Breast epithelium (tissue), 4 donors: ENCODE measurements around the gene NLGN2. TPM values are rescaled to one million over a fixed set of nuclear protein-coding genes. Genes with fewer than 3 reads are reported as not detected.
A peak's percentile ranks its signal among the peaks of the same experiment; 100 is the strongest.

Experiments
- DNase-seq, 2 donors: peaks; one replicate each; pipeline ENCODE4 v3.0.0-alpha.2; 2019; ENCODE audit warnings: low spot score in 2 of 2
- H3K27ac ChIP-seq, 2 donors: fragments of 200-600 bp; sonication (generic) in 1 of 2; one replicate each; pipeline ENCODE4 v1.5.1; 2016 to 2019; ENCODE audit warnings: mild to moderate bottlenecking in 1 of 2
- H3K27me3 ChIP-seq, 2 donors: fragments of 200-600 bp; sonication (generic) in 1 of 2; one replicate each; pipeline versions ENCODE4 v1.5.1 to v1.6.0; 2017 to 2019; ENCODE audit warnings: control low read depth in 1 of 2, mild to moderate bottlenecking in 1 of 2
- H3K36me3 ChIP-seq: fragments of 200-600 bp; one replicate; pipeline ENCODE4 v1.5.1; 2019
- H3K4me1 ChIP-seq, 2 donors: fragments of 200-600 bp; sonication (generic); one replicate each; pipeline ENCODE4 v1.5.1; 2016 to 2019; ENCODE audit warnings: control low read depth in 1 of 2
- H3K4me3 ChIP-seq, 3 donors: fragments of 200-600 bp; sonication (generic); 1 replicate in 2 of 3; 2 replicates in 1 of 3; pipeline ENCODE4 v1.5.1; 2016 to 2019; ENCODE audit warnings: mild to moderate bottlenecking in 3 of 3, moderate library complexity in 2 of 3
- H3K9me3 ChIP-seq, 2 donors: fragments of 200-600 bp; sonication (generic) in 1 of 2; one replicate each; pipeline ENCODE4 v1.5.1; 2016 to 2019; ENCODE audit warnings: control low read depth in 1 of 2
- CTCF ChIP-seq, 3 donors: fragments of 450-650 bp; IDR thresholded peaks; one replicate each; pipeline ENCODE4 v1.5.1; 2016 to 2017; ENCODE audit warnings: antibody characterized with exemption in 3 of 3, mild to moderate bottlenecking in 3 of 3, moderate library complexity in 3 of 3
- POLR2A ChIP-seq: fragments of 450-650 bp; IDR thresholded peaks from one replicate; pipeline ENCODE4 v1.6.1; 2016; ENCODE audit warnings: antibody characterized with exemption, mild to moderate bottlenecking, moderate library complexity
- POLR2AphosphoS5 ChIP-seq, 3 donors: sonication (generic); formaldehyde crosslinking; IDR thresholded peaks; one replicate each; pipeline ENCODE4 v1.6.1; 2017; ENCODE audit warnings: antibody characterized with exemption in 3 of 3
- intact Hi-C: fragments of 100-400 bp; cut with DNase I; formaldehyde crosslinking; loops from one replicate; pipeline ENCODE4 v1.15.1; 2023; ENCODE audit warnings: low total_unique reads
- total RNA-seq, 3 donors: library from RNA; depleted of rRNA; stranded (reverse); fragments of >200 nt; gene quantifications; one replicate each; pipeline ENCODE4 v1.1.0, GENCODE V29; 2016

The NLGN2 gene
- total RNA-seq, 3 donors from 2014 or later, result 6.7 to 13.1 (median 8.3) TPM

- Histone ChIP-seq H3K27me3 (no peaks in the 10 kb centered on the region), H3K9me3 (no peaks in the 10 kb centered on the region), H3K36me3 (no peaks in the 10 kb centered on the region), H3K27ac (peak overlapping the region; percentile 70 to 73), H3K4me3 (no peak overlapping the region), H3K4me1 (no peaks in the 10 kb centered on the region)
- TF ChIP-seq POLR2A (no peak), POLR2AphosphoS5 (IDR thresholded peaks at IDR 0.05) (no peak), CTCF (IDR thresholded peaks at IDR 0.05) (no peak)
- peak in 1 of 2 donors; percentile 62 for DNase-seq
- intact Hi-C loops, result no loop called here
Observed at GRCh38 chr17:7464081-7464480, 56.4 kb downstream of the NLGN2 start.

GRCh38 chr17:7465597-7466275, 58.1 kb downstream of the NLGN2 start:
- Histone ChIP-seq H3K36me3 (no peaks in the 10 kb centered on the region), H3K9me3 (no peaks in the 10 kb centered on the region), H3K27ac (peak overlapping the region; percentile 67 to 89), H3K27me3 (no peaks in the 10 kb centered on the region), H3K4me3 (peak overlapping the region in 1 of 3 donors; percentile 20), H3K4me1 (no peaks in the 10 kb centered on the region)
- TF ChIP-seq POLR2AphosphoS5 (IDR thresholded peaks at IDR 0.05), result no peak
- no peak for TF ChIP-seq CTCF (IDR thresholded peaks at IDR 0.05)
- TF ChIP-seq POLR2A, result no peak
- intact Hi-C loops, result no loop called here
- no peak for DNase-seq

- TF ChIP-seq POLR2AphosphoS5 (IDR thresholded peaks at IDR 0.05) (no peak), CTCF (IDR thresholded peaks at IDR 0.05) (no peak), POLR2A (no peak)
- Histone ChIP-seq H3K4me1 (no peaks in the 10 kb centered on the region), H3K27ac (peak overlapping the region; percentile 67 to 89), H3K36me3 (no peaks in the 10 kb centered on the region), H3K4me3 (peak overlapping the region in 1 of 3 donors; percentile 20), H3K9me3 (no peaks in the 10 kb centered on the region), H3K27me3 (no peaks in the 10 kb centered on the region)
- DNase-seq, result no peak
- intact Hi-C loops, result no loop called here
Observed at GRCh38 chr17:7466318-7466638, 58.6 kb downstream of the NLGN2 start.

GRCh38 chr17:7466639-7467341, 59.1 kb downstream of the NLGN2 start:
- peak overlapping the region; percentile 67 to 89 for H3K27ac ChIP-seq
- TF ChIP-seq POLR2AphosphoS5 (IDR thresholded peaks at IDR 0.05), result peak in 2 of 3 donors; percentile 34 to 42
- TF ChIP-seq POLR2A, result no peak

GRCh38 chr17:7467498-7467897, 59.9 kb downstream of the NLGN2 start:
- Histone ChIP-seq H3K27me3 (no peaks in the 10 kb centered on the region), H3K36me3 (no peaks in the 10 kb centered on the region), H3K4me3 (no peak overlapping the region), H3K9me3 (no peaks in the 10 kb centered on the region), H3K27ac (peak overlapping the region; percentile 67 to 89), H3K4me1 (no peaks in the 10 kb centered on the region)
- DNase-seq, result no peak
- TF ChIP-seq POLR2AphosphoS5 (IDR thresholded peaks at IDR 0.05), result no peak
- TF ChIP-seq POLR2A, result no peak
- no peak for TF ChIP-seq CTCF (IDR thresholded peaks at IDR 0.05)
- intact Hi-C loops, result loop anchor here (1.0 kb wide), 1 partner anchor 26 kb away; no protein-coding TSS in a partner anchor

More at GRCh38 chr17:7466639-7467341, 59.1 kb downstream of the NLGN2 start:
- H3K9me3 ChIP-seq, result no peaks in the 10 kb centered on the region
- H3K36me3 ChIP-seq, result no peaks in the 10 kb centered on the region
- no peak for DNase-seq
- intact Hi-C loops, result loop anchor here (1.0 kb wide), 1 partner anchor 27 kb away; no protein-coding TSS in a partner anchor
- H3K4me3 ChIP-seq, result peak overlapping the region in 1 of 3 donors; percentile 20
- no peaks in the 10 kb centered on the region for H3K4me1 ChIP-seq
- H3K27me3 ChIP-seq, result no peaks in the 10 kb centered on the region
